Dermis blood vessel endothelial cell (primary cell): ENCODE data around the gene ISOC1. TPM values are rescaled to one million over a fixed set of nuclear protein-coding genes. Genes with fewer than 3 reads are reported as not detected.

ENCODE experiments used
- DNase-seq: peaks from one replicate; pipeline ENCODE4 v3.0.0; 2010
- total RNA-seq: library from RNA; depleted of rRNA; stranded (reverse); fragments of >200 nt; gene quantifications from 2 replicates; pipeline ENCODE4 v1.2.3, GENCODE V29; 2014

Gene ISOC1
- total RNA-seq, 1 donor from 2014 or later, result 10.9 TPM

DNA sequence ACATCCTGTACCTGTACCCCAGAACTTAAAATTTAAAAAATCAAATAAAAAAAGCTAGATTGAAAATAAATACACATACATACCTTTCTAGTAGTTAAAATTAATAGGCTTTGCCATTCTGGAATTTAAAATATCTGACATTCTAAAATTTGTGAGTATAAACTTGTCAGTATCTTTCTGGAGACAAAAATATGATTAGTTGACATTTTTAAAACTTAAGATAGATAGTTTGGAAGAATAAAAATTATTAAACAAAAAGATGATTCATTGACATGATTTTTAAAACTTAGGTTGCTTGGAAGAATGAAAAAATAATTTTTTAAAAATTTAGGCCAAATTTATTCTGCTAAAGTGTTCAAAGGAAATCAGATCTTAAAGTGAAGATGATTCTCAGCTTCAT is 43.1 kb downstream of the ISOC1 start:
- no peak for DNase-seq

DNA sequence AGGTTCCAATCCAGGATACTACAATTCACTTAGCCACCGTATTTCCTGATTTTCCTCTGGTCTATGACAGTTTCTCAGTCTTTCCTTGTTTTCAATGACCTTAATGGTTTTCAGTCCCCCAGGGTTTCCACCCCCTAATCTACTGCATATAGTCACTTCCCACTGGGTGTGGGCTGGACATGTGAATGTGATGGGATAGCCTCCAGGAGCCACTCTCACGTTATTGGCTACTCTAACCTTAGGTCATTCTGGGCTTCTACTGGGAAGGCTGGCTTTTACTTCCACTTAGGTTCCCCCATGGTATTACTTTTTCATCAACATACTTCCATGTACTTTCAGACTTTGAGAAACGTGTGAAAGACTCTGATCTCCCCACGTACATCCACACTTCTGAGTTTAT is 46.5 kb downstream of the ISOC1 start:
- no peak for DNase-seq

DNA sequence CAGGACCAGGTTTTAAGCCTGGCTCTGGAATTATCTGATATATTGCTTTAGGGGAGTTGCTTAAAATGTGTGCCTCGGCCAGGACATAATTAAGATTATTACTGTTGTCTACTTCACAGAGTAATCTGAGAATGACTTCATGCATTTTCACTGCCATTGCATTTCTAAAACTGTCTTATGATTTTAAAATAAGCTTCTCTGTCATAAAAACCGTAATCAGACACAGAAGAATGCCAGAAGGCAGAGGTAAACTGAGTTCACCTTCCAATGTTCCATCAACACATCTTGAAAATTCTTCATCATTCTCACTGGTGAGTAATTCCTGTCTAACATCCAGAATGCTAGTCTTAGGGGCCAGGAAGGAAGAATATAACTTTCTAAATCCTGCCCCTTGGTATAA is 47.1 kb downstream of the ISOC1 start:
- no peak for DNase-seq

DNA sequence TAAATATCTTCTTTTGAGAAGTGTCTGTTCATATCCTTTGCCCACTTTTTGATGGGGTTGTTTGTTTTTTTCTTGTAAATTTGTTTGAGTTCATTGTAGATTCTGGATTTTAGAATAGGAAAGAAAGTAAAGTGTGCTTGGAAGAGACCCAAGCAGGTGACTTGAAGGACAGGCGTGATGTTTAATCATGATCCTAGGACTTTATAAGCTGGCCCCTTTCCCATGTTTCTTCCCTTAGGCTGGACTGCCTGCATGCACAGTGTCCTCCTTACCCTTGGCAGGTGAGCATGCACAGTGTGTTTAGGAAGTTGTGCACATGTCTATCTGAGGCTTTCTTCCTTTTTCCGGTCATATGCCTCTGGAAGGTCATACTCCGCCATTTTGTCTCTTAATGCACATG is 61.3 kb downstream of the ISOC1 start:
- no peak for DNase-seq

DNA sequence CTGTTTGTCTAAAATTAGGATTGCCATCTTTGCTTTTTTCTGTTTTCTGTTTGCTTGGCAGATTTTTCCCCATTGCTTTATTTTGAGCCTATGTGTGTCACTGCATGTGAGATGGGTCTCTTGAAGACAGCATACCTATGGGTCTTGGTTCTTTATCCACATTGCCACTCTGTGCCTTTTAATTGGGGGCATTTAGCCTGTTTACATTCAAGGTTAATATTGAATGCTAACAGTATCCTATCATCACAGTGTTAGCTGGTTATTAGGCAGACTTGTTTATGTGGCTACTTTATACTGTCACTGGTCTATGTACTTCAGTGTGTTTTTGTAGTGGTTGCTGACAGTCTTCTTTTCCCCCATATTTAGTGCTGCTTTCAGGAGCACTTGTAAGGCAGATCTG is 67.3 kb downstream of the ISOC1 start:
- no peak for DNase-seq

Other genes starting within 250 kb of the ISOC1 start
- gene SLC27A6, start 129.3 kb upstream of the ISOC1 start, total RNA-seq, result 0.14 TPM in 1 of 2 replicates, not detected in the other